Measurements from ENCODE around the gene CNOT9.

DNA sequence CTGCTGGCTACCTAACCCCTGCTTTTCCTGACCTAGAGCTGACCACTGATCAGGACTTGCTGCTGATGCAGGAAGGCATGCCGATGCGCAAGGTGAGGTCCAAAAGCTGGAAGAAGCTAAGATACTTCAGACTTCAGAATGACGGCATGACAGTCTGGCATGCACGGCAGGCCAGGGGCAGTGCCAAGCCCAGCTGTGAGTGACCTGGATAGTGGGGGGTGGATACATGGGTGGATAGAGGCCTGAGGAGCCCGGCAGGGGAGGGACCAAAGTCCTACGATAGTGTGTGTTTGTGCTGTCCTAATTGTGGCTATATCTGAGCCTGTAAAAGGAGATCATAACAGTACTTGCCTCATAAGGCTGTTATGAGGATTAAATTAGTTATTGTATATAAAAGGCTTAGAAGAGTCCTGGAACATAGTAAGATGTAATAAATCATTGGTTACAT lies 47.3 kb downstream of the CNOT9 start:
- TF ChIP-seq, protein P1, sequence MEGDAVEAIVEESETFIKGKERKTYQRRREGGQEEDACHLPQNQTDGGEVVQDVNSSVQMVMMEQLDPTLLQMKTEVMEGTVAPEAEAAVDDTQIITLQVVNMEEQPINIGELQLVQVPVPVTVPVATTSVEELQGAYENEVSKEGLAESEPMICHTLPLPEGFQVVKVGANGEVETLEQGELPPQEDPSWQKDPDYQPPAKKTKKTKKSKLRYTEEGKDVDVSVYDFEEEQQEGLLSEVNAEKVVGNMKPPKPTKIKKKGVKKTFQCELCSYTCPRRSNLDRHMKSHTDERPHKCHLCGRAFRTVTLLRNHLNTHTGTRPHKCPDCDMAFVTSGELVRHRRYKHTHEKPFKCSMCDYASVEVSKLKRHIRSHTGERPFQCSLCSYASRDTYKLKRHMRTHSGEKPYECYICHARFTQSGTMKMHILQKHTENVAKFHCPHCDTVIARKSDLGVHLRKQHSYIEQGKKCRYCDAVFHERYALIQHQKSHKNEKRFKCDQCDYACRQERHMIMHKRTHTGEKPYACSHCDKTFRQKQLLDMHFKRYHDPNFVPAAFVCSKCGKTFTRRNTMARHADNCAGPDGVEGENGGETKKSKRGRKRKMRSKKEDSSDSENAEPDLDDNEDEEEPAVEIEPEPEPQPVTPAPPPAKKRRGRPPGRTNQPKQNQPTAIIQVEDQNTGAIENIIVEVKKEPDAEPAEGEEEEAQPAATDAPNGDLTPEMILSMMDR (IDR thresholded peaks at IDR 0.05; ENCODE audit: low read length), result no peak
- no peak for TF ChIP-seq EZH2 (optimal IDR thresholded peaks at IDR 0.05; ENCODE audit: low read depth, low read length)

Measured in MM.1S (cell line).